ENCODE measurements around the gene DNAH8. TPM values are rescaled to one million over a fixed set of nuclear protein-coding genes. Genes with fewer than 3 reads are reported as not detected.

Gene DNAH8
- total RNA-seq, 1 experiment from 2014 or later: not detected

- no peaks in the 10 kb centered on the region for H3K36me3 ChIP-seq (ENCODE audit: control insufficient read depth, insufficient read depth, low read length)
- POLR2A ChIA-PET: no interaction called here
- ATAC-seq (no peak), DNase-seq (ENCODE audit: low read depth, low spot score) (no peak)
- CTCF ChIA-PET: no interaction called here
- H3K4me1 ChIP-seq (ENCODE audit: control insufficient read depth, insufficient read depth, low read length): no peaks in the 10 kb centered on the region
- no TSS peak for BruUV-seq (replicated peaks)
- no peak for TF ChIP-seq CTCF (IDR thresholded peaks at IDR 0.05)
- no peak for TF ChIP-seq TCF7L2 (IDR thresholded peaks at IDR 0.05; ENCODE audit: low read depth, low read length)
- TF ChIP-seq POLR2AphosphoS5 (IDR thresholded peaks at IDR 0.05; ENCODE audit: low read depth, low read length): no peak
- TF ChIP-seq SIN3A (IDR thresholded peaks at IDR 0.05; ENCODE audit: borderline replicate concordance, insufficient read depth, low read depth, low read length): no peak
- TF ChIP-seq, protein P1, sequence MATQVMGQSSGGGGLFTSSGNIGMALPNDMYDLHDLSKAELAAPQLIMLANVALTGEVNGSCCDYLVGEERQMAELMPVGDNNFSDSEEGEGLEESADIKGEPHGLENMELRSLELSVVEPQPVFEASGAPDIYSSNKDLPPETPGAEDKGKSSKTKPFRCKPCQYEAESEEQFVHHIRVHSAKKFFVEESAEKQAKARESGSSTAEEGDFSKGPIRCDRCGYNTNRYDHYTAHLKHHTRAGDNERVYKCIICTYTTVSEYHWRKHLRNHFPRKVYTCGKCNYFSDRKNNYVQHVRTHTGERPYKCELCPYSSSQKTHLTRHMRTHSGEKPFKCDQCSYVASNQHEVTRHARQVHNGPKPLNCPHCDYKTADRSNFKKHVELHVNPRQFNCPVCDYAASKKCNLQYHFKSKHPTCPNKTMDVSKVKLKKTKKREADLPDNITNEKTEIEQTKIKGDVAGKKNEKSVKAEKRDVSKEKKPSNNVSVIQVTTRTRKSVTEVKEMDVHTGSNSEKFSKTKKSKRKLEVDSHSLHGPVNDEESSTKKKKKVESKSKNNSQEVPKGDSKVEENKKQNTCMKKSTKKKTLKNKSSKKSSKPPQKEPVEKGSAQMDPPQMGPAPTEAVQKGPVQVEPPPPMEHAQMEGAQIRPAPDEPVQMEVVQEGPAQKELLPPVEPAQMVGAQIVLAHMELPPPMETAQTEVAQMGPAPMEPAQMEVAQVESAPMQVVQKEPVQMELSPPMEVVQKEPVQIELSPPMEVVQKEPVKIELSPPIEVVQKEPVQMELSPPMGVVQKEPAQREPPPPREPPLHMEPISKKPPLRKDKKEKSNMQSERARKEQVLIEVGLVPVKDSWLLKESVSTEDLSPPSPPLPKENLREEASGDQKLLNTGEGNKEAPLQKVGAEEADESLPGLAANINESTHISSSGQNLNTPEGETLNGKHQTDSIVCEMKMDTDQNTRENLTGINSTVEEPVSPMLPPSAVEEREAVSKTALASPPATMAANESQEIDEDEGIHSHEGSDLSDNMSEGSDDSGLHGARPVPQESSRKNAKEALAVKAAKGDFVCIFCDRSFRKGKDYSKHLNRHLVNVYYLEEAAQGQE (IDR thresholded peaks at IDR 0.05; ENCODE audit: insufficient read depth in 1 of 2, low read depth in 2 of 2, low read length in 1 of 2): no peak
- no peak overlapping the region for H3K4me3 ChIP-seq (ENCODE audit: low read depth in 2 of 2, low read length in 2 of 2)
- intact Hi-C loops (cut with micrococcal nuclease; ENCODE audit: unreplicated experiment) (no loop called here), in situ Hi-C loops (cut with HindIII; ENCODE audit: low pct_unique_long_range_greater_than_20kb, low sequenced_read_pairs) (no loop called here)
- H3K27ac ChIP-seq (ENCODE audit: low read length): no peak overlapping the region
- peaks cover 3% of the 10 kb centered on the region; the same call in 1 of the 2 replicates for H3K9me3 ChIP-seq (ENCODE audit: control insufficient read depth, insufficient read depth, low read depth, low read length)
- no peaks in the 10 kb centered on the region for H3K27me3 ChIP-seq (ENCODE audit: control insufficient read depth, insufficient read depth, low read length)
Observed at GRCh38 chr6:38695227-38695900, 19.7 kb upstream of the DNAH8 start.

- intact Hi-C loops (cut with micrococcal nuclease; ENCODE audit: unreplicated experiment): no loop called here
- in situ Hi-C loops (cut with HindIII; ENCODE audit: low pct_unique_long_range_greater_than_20kb, low sequenced_read_pairs): no loop called here
- ChIA-PET POLR2A (no interaction called here), CTCF (no interaction called here)
- TF ChIP-seq TCF7L2 (IDR thresholded peaks at IDR 0.05; ENCODE audit: low read depth, low read length): no peak
- TF ChIP-seq POLR2AphosphoS5 (IDR thresholded peaks at IDR 0.05; ENCODE audit: low read depth, low read length): no peak
- TF ChIP-seq, protein P1 (IDR thresholded peaks at IDR 0.05; ENCODE audit: insufficient read depth in 1 of 2, low read depth in 2 of 2, low read length in 1 of 2): no peak
- no peak for TF ChIP-seq CTCF (IDR thresholded peaks at IDR 0.05)
- TF ChIP-seq SIN3A (IDR thresholded peaks at IDR 0.05; ENCODE audit: borderline replicate concordance, insufficient read depth, low read depth, low read length): no peak
- Histone ChIP-seq H3K4me3 (ENCODE audit: low read depth in 2 of 2, low read length in 2 of 2) (no peak overlapping the region), H3K27ac (ENCODE audit: low read length) (no peak overlapping the region), H3K27me3 (ENCODE audit: control insufficient read depth, insufficient read depth, low read length) (no peaks in the 10 kb centered on the region), H3K9me3 (ENCODE audit: control insufficient read depth, insufficient read depth, low read depth, low read length) (peaks cover 6% of the 10 kb centered on the region; the same call in 1 of the 2 replicates), H3K4me1 (ENCODE audit: control insufficient read depth, insufficient read depth, low read length) (no peaks in the 10 kb centered on the region), H3K36me3 (ENCODE audit: control insufficient read depth, insufficient read depth, low read length) (no peaks in the 10 kb centered on the region)
- DNase-seq (ENCODE audit: low read depth, low spot score) (no peak), ATAC-seq (no peak)
- no TSS peak for BruUV-seq (replicated peaks)
Observed at GRCh38 chr6:38695933-38696332, 19.2 kb upstream of the DNAH8 start.

Data from Panc1 (cell line).